Kidney tubule cell (primary cell): ENCODE results near the gene TPI1.
A peak's percentile ranks its signal among the peaks of the same experiment; 100 is the strongest.
"Not testable (repeated sequence)": the region's sequence is repeated elsewhere in the genome, so short reads cannot be mapped to it uniquely, and the experiment has no call there.

Experiments
- DNase-seq: peaks from one replicate; pipeline ENCODE4 v3.0.0-alpha.2; 2018; ENCODE audit warnings: low spot score

Gene TPI1

GRCh38 chr12:6869049-6870021 lies 2.0 kb downstream of the TPI1 start:
- peak; percentile 84 for DNase-seq

GRCh38 chr12:6870304-6870703 lies 3.0 kb downstream of the TPI1 start:
- not testable (repeated sequence) for DNase-seq

- DNase-seq = peak; percentile 82
Observed at GRCh38 chr12:6871052-6871957, 4.0 kb downstream of the TPI1 start.

- peak; percentile 81 for DNase-seq
Observed at GRCh38 chr12:6872073-6873048, 5.0 kb downstream of the TPI1 start.

GRCh38 chr12:6873094-6874014 lies 6.0 kb downstream of the TPI1 start, which contains the start of gene SPSB2:
SPSB2 (minus strand) TSS chr12:6873303; CDS start chr12:6872901, 402 bp downstream.
- peak; percentile 97 for DNase-seq

- DNase-seq = not testable (repeated sequence)
Observed at GRCh38 chr12:6874015-6874368, 6.7 kb downstream of the TPI1 start.

- DNase-seq = not testable (repeated sequence)
Observed at GRCh38 chr12:6879824-6880223, 12.5 kb downstream of the TPI1 start.

GRCh38 chr12:6883252-6883651 lies 15.9 kb downstream of the TPI1 start:
- DNase-seq = no peak

GRCh38 chr12:6883683-6884082 lies 16.4 kb downstream of the TPI1 start:
- no peak for DNase-seq

- no peak for DNase-seq
Observed at GRCh38 chr12:6884539-6884938, 17.2 kb downstream of the TPI1 start.

- not testable (repeated sequence) for DNase-seq
Observed at GRCh38 chr12:6886206-6886999, 19.1 kb downstream of the TPI1 start.

GRCh38 chr12:6887460-6887859 lies 20.1 kb downstream of the TPI1 start:
- no peak for DNase-seq

GRCh38 chr12:6888360-6888759 lies 21.0 kb downstream of the TPI1 start:
- DNase-seq = no peak

GRCh38 chr12:6888794-6889193 lies 21.5 kb downstream of the TPI1 start:
- DNase-seq = not testable (repeated sequence)

GRCh38 chr12:6889775-6890573 lies 22.6 kb downstream of the TPI1 start:
- not testable (repeated sequence) for DNase-seq

GRCh38 chr12:6890789-6891645 lies 23.7 kb downstream of the TPI1 start:
- DNase-seq = peak; percentile 98

GRCh38 chr12:6891646-6892001 lies 24.3 kb downstream of the TPI1 start:
- DNase-seq = no peak

- DNase-seq = not testable (repeated sequence)
Observed at GRCh38 chr12:6892683-6893082, 25.4 kb downstream of the TPI1 start.
